Measurements from ENCODE around the gene MAP2K2.

Gene MAP2K2

GRCh38 chr19:4077800-4078684 is 45.9 kb downstream of the MAP2K2 start:
- DNase-seq (ENCODE audit: low spot score) = no peak

- DNase-seq (ENCODE audit: low spot score) = no peak
Measured at GRCh38 chr19:4077007-4077374, 46.9 kb downstream of the MAP2K2 start.

DNA sequence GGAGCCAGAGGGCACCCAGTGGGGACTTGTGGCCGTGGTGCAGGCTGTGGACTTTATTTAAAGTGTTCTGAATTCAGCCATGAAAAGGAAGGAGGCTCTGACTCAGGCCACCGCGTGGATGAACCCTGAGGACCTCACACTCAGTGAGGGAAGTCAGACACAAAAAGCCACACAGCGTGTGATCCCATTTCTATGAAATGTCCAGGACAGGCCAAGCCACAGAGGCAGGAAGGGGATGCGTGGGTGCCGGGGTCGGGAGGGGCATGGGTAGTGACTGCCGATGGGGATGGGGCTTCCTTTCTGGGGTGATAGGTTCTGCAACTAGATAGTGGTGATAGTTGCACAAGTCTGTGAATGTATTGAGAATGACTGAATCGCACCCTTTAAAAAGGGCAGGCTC is 48.5 kb downstream of the MAP2K2 start:
- no peak for DNase-seq (ENCODE audit: low spot score)

- DNase-seq (ENCODE audit: low spot score) = no peak
Measured at GRCh38 chr19:4071610-4072009, 52.3 kb downstream of the MAP2K2 start.

GRCh38 chr19:4069331-4069959 is 54.5 kb downstream of the MAP2K2 start:
- DNase-seq (ENCODE audit: low spot score) = no peak

GRCh38 chr19:4068047-4068966 is 55.6 kb downstream of the MAP2K2 start:
- no peak for DNase-seq (ENCODE audit: low spot score)

GRCh38 chr19:4067396-4068046 is 56.4 kb downstream of the MAP2K2 start:
- peak; percentile 54 for DNase-seq (ENCODE audit: low spot score)

- DNase-seq (ENCODE audit: low spot score) = peak; percentile 58
Measured at GRCh38 chr19:4066682-4067395, 57.1 kb downstream of the MAP2K2 start, which contains the start of gene ZBTB7A. TSS of gene ZBTB7A (minus strand) at chr19:4066899. CDS start at chr19:4055232, 11,667 bp downstream.

GRCh38 chr19:4066176-4066606 is 57.7 kb downstream of the MAP2K2 start:
- DNase-seq (ENCODE audit: low spot score) = no peak

DNA sequence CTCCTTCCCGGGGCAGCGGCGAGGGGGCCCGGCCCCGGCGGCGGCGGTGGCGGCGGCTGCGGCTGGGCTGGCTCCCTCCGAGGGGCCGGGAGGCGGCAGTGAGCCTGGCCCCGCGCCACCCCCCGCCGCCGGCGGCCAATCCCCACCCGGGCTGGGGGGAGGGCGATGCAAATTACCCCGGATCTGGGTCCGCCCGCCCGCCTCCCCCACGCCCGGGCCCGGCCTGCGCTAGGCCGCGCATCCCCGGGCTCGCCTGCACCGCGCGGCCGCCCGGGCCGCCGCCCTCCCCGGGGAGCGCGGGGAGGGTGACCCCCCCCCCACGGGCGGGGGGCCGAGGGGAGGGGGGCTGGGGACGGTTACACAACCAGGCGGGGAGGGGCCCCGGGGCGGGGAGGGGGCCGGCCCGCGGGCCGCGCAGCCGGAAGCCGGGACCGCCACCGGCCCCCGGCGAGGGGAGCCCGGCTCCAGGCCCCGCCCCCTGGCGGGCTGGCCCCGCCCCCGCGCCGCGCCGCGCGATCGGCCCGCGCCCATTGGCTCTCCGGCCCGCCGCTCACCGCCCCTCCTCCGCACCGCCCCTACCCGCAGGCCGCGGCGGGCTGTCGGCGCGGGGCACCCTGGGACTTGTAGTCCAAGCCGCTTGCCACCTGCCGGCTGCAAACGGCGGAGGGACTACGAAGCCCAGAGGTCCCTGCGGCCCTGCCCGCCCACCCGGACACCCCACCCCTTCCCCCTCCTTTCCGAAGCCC is 58.3 kb downstream of the MAP2K2 start:
- DNase-seq (ENCODE audit: low spot score) = peak; percentile 96

GRCh38 chr19:4064496-4065260 is 59.2 kb downstream of the MAP2K2 start:
- DNase-seq (ENCODE audit: low spot score) = no peak

- DNase-seq (ENCODE audit: low spot score) = no peak
Measured at GRCh38 chr19:4064149-4064495, 59.8 kb downstream of the MAP2K2 start.

DNA sequence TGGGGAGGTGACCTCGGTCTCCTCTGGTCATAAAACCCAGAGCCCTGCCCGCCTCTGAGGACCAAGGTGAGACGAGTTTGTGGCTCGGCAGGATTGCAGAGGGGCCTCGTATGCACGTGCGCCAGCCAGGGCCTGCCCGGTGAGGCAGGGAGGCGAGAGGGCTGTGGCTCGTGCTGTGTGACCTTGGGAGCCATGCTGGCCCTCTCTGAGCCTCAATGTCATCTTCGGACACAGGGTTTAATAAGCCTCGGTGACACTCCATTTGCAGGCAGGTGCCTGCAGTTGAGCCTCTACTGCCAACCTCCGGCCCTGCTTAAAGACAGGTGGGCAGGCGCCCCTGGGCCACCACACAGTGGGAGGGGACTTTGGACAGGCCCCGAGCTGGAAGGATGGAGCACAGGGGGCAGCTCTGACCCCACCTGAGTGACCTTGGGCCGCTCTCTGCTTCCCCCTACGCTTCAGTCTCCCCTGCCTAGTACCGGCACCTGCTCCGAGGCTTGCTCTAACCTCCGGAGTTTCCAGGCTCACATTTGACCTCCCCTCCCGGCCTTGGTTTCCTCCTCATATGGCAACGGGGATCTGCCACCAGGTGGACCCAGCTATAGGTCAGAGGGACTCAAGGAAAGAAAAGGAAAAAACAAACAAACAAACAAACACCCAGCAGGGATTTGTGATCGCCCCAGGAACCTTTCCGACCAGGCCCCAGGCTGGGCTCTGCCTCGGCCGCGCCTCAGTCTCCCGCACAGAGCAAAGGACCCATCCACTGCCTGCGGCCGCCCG is 60.4 kb downstream of the MAP2K2 start:
- DNase-seq (ENCODE audit: low spot score) = no peak

DNA sequence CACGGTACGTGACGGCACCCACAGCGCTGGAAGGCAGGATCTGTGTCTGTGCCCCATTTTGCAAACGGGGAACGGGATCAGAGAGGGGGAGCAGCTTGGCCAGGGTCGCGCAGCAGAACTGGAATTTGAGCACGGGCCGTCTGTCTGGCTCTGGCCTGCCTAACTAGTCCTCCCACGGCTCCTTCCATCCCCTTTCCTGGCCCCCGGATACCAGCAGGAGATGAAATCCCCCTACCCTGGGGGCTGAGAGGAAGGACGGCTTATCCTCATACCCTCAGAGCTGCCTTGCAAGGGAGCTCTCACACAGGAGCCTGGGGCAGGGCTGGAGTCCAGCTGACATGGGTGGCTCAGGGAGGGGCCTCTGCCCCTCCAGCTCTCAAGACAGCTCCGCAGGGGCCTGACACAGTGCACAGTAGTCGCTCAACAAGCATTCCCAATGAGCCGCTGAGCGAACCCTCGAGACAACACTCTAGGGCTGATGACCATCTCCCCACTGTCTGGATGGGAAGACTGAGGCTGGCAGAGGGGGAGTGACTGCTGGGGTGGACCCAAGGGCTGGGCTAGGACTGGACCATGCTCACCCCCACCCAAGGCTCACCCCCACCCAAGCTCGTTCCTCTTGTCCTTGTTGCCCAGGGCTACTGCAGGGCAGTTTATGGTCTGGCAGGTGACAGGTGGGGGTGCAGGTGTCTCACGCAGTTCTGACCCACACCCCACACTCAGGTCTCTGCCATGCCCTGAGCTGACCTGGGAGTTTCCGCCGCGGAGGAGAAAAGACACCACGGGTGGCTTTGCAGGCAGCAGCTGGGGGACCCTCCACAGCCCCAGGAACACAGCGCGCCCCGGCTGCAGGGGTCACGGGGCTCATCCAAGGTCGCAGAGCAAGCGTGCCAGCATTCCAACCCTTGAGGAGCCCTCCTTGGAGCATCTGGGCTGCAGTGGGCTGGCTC is 61.2 kb downstream of the MAP2K2 start:
- DNase-seq (ENCODE audit: low spot score) = no peak

DNA sequence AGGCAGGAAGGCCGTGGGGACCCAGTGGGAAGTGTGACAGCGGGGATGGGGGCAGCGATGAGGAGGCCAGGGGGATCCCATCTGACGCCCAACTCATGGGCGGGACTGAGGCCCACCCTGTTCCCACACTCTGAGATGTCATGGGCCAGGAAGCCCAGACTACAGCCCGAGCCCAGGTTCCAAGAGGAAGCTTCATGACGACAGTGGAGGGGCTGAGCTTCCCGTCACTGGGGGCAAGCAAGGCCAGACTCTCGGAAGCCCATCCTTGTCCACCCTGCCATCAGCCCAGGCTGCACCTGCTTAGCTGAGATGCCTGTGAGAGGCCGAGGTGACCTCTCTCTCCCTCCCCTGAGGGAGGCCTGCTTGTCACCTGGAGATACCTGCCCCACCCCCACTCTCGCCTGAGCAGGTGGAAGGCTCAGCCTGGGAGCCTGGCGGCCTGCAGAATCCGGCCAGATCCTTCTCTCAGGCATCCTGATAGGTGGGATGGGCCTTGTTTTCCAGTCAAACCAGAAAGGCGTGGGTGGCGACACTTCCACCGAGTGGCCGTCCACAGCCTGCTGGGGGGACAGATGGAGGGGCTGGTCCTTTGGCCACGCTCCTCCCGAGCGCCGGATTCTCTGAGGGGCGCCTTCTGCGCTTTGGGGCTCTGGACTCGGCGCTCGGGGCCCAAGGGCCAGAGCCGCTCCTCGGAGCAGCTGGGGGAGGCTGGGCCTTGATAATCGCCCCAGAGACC is 62.1 kb downstream of the MAP2K2 start:
- no peak for DNase-seq (ENCODE audit: low spot score)

GRCh38 chr19:4061178-4061682 is 62.7 kb downstream of the MAP2K2 start:
- peak; percentile 71 for DNase-seq (ENCODE audit: low spot score)
